Measurements from ENCODE around the gene PPP4C.

DNA sequence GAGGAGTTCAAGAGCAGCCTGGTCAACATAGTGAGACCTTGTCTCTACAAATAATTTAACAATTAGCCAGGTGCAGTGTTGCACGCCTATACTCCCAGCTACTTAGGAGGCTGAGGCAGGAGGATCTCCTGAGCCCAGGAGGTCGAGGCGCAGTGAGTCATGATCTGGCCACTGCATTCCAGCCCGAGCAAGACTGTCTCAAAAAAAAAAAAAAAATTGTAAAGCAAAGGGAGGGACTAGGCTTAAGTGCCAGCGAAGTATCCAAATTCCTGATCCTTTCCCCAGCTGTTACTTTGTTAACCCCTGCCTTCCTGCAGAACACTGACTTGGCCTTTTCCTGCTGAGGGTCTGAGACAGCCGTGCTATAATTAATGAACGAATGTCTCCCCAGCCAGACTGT lies 34.9 kb downstream of the PPP4C start:
- TF ChIP-seq, protein P1, sequence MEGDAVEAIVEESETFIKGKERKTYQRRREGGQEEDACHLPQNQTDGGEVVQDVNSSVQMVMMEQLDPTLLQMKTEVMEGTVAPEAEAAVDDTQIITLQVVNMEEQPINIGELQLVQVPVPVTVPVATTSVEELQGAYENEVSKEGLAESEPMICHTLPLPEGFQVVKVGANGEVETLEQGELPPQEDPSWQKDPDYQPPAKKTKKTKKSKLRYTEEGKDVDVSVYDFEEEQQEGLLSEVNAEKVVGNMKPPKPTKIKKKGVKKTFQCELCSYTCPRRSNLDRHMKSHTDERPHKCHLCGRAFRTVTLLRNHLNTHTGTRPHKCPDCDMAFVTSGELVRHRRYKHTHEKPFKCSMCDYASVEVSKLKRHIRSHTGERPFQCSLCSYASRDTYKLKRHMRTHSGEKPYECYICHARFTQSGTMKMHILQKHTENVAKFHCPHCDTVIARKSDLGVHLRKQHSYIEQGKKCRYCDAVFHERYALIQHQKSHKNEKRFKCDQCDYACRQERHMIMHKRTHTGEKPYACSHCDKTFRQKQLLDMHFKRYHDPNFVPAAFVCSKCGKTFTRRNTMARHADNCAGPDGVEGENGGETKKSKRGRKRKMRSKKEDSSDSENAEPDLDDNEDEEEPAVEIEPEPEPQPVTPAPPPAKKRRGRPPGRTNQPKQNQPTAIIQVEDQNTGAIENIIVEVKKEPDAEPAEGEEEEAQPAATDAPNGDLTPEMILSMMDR (IDR thresholded peaks at IDR 0.05) = no peak
- no peak for TF ChIP-seq POLR2A (IDR thresholded peaks at IDR 0.05)

Measured in Peyer's patch (tissue), 4 donors.